ENCODE results near the gene DNAJB9.

- TF ChIP-seq, protein P1, sequence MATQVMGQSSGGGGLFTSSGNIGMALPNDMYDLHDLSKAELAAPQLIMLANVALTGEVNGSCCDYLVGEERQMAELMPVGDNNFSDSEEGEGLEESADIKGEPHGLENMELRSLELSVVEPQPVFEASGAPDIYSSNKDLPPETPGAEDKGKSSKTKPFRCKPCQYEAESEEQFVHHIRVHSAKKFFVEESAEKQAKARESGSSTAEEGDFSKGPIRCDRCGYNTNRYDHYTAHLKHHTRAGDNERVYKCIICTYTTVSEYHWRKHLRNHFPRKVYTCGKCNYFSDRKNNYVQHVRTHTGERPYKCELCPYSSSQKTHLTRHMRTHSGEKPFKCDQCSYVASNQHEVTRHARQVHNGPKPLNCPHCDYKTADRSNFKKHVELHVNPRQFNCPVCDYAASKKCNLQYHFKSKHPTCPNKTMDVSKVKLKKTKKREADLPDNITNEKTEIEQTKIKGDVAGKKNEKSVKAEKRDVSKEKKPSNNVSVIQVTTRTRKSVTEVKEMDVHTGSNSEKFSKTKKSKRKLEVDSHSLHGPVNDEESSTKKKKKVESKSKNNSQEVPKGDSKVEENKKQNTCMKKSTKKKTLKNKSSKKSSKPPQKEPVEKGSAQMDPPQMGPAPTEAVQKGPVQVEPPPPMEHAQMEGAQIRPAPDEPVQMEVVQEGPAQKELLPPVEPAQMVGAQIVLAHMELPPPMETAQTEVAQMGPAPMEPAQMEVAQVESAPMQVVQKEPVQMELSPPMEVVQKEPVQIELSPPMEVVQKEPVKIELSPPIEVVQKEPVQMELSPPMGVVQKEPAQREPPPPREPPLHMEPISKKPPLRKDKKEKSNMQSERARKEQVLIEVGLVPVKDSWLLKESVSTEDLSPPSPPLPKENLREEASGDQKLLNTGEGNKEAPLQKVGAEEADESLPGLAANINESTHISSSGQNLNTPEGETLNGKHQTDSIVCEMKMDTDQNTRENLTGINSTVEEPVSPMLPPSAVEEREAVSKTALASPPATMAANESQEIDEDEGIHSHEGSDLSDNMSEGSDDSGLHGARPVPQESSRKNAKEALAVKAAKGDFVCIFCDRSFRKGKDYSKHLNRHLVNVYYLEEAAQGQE (tag by site-specific recombination; IDR thresholded peaks at IDR 0.05), result no peak
- TF ChIP-seq, protein P2, sequence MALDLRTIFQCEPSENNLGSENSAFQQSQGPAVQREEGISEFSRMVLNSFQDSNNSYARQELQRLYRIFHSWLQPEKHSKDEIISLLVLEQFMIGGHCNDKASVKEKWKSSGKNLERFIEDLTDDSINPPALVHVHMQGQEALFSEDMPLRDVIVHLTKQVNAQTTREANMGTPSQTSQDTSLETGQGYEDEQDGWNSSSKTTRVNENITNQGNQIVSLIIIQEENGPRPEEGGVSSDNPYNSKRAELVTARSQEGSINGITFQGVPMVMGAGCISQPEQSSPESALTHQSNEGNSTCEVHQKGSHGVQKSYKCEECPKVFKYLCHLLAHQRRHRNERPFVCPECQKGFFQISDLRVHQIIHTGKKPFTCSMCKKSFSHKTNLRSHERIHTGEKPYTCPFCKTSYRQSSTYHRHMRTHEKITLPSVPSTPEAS (tag by site-specific recombination; IDR thresholded peaks at IDR 0.05), result no peak
- TF ChIP-seq CTCF (tag by site-specific recombination; IDR thresholded peaks at IDR 0.05), result no peak
- no peak for TF ChIP-seq ZNF132 (tag by site-specific recombination; IDR thresholded peaks at IDR 0.05; ENCODE audit: borderline replicate concordance)
- TF ChIP-seq ZNF341 (tag by site-specific recombination; IDR thresholded peaks at IDR 0.05; ENCODE audit: low read depth), result no peak
- TF ChIP-seq SETDB1 (IDR thresholded peaks at IDR 0.05; ENCODE audit: insufficient read length, low read length), result no peak
- no peak for TF ChIP-seq ZNF768 (tag by site-specific recombination; IDR thresholded peaks at IDR 0.05)
- TF ChIP-seq, protein P3, sequence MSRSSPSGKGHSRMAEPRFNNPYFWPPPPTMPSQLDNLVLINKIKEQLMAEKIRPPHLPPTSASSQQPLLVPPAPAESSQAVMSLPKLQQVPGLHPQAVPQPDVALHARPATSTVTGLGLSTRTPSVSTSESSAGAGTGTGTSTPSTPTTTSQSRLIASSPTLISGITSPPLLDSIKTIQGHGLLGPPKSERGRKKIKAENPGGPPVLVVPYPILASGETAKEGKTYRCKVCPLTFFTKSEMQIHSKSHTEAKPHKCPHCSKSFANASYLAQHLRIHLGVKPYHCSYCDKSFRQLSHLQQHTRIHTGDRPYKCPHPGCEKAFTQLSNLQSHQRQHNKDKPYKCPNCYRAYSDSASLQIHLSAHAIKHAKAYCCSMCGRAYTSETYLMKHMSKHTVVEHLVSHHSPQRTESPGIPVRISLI (tag by site-specific recombination; IDR thresholded peaks at IDR 0.05), result no peak
Observed at GRCh38 chr7:108537229-108537628, 32.4 kb upstream of the DNAJB9 start.
